ENCODE data around the gene UTP3.

- TF ChIP-seq CTCF (conservative IDR thresholded peaks at IDR 0.05) (no peak), EZH2 (IDR thresholded peaks at IDR 0.05; ENCODE audit: low read depth) (no peak)
Observed at GRCh38 chr4:70666369-70666768, 22.0 kb upstream of the UTP3 start, which contains the start of gene JCHAIN.
